Neural progenitor cell (in vitro differentiated cells): Measurements from ENCODE around the gene CIB4. TPM values are rescaled to one million over a fixed set of nuclear protein-coding genes. Genes with fewer than 3 reads are reported as not detected.
A peak's percentile ranks its signal among the peaks of the same experiment; 100 is the strongest.

Source experiments
- DNase-seq: peaks from one replicate; pipeline ENCODE4 v3.0.0-alpha.2; 2016; ENCODE audit warnings: low spot score
- H2AFZ ChIP-seq: fragments of 200-600 bp; sonication (generic); replicated peaks from 2 replicates; pipeline ENCODE4 v1.6.1; 2016; ENCODE audit warnings: antibody characterized with exemption
- H3F3A ChIP-seq: fragments of 200-600 bp; sonication (generic); 2 replicates; pipeline ENCODE4 v1.6.1; 2016; ENCODE audit warnings: antibody characterized with exemption, low read depth
- H3K27ac ChIP-seq: fragments of 200-600 bp; sonication (generic); 2 replicates; pipeline ENCODE4 v1.5.1; 2016; ENCODE audit warnings: mild to moderate bottlenecking
- H3K27me3 ChIP-seq: fragments of 200-600 bp; sonication (generic); 2 replicates; pipeline ENCODE4 v1.6.1; 2016; ENCODE audit warnings: mild to moderate bottlenecking, moderate library complexity
- H3K36me3 ChIP-seq: fragments of 200-600 bp; sonication (generic); 2 replicates; pipeline ENCODE4 v1.5.1; 2016
- H3K4me1 ChIP-seq: fragments of 200-600 bp; sonication (generic); 2 replicates; pipeline ENCODE4 v1.6.1; 2016; ENCODE audit warnings: mixed run types
- H3K4me2 ChIP-seq: fragments of 200-600 bp; sonication (generic); 2 replicates; pipeline ENCODE4 v1.6.1; 2016
- H3K4me3 ChIP-seq: fragments of 200-600 bp; sonication (generic); 2 replicates; pipeline ENCODE4 v1.5.1; 2016
- H3K79me2 ChIP-seq: fragments of 200-600 bp; sonication (generic); 2 replicates; pipeline ENCODE4 v1.6.1; 2016; ENCODE audit warnings: low read depth
- H3K9ac ChIP-seq: fragments of 200-600 bp; sonication (generic); 2 replicates; pipeline ENCODE4 v1.6.1; 2016
- H3K9me3 ChIP-seq: fragments of 200-600 bp; sonication (generic); 2 replicates; pipeline ENCODE4 v1.5.1; 2016; ENCODE audit warnings: low read depth
- H4K20me1 ChIP-seq: fragments of 200-600 bp; sonication (generic); 2 replicates; pipeline ENCODE4 v1.6.1; 2016; ENCODE audit warnings: low read depth
- H3K27ac Mint-ChIP-seq: 3 replicates; pipeline ENCODE4 v1.8.0; 2021; ENCODE audit warnings: mixed read lengths
- H3K27me3 Mint-ChIP-seq: 2 replicates; pipeline ENCODE4 v1.8.0; 2022; ENCODE audit warnings: low read depth, mild to moderate bottlenecking, inconsistent platforms, moderate library complexity, mixed read lengths; ENCODE audit not compliant: insufficient read depth
- H3K36me3 Mint-ChIP-seq: 3 replicates; pipeline ENCODE4 v1.8.0; 2021; ENCODE audit warnings: mixed read lengths
- H3K4me1 Mint-ChIP-seq: 3 replicates; pipeline ENCODE4 v1.8.0; 2021; ENCODE audit warnings: mixed read lengths
- H3K4me3 Mint-ChIP-seq: 3 replicates; pipeline ENCODE4 v1.8.0; 2021; ENCODE audit warnings: mild to moderate bottlenecking, moderate library complexity, mixed read lengths
- H3K9me3 Mint-ChIP-seq: 3 replicates; pipeline ENCODE4 v1.8.0; 2020; ENCODE audit warnings: mixed read lengths
- CTCF ChIP-seq: fragments of 200-600 bp; sonication (generic); IDR thresholded peaks from 2 replicates; pipeline ENCODE4 v1.5.1; 2017; ENCODE audit warnings: antibody characterized with exemption, mild to moderate bottlenecking
- EZH2 ChIP-seq: fragments of 200-600 bp; sonication (generic); IDR thresholded peaks from 2 replicates; pipeline ENCODE4 v1.6.1; 2017; ENCODE audit warnings: antibody characterized with exemption, mild to moderate bottlenecking, moderate library complexity
- EZH2phosphoT487 ChIP-seq: fragments of 200-600 bp; sonication (generic); IDR thresholded peaks from 2 replicates; pipeline ENCODE4 v1.6.1; 2017; ENCODE audit warnings: antibody characterized with exemption
- total RNA-seq: library from RNA; depleted of rRNA; stranded (reverse); fragments of >200 nt; gene quantifications from 2 replicates; pipeline ENCODE4 v1.2.3, GENCODE V29; 2015; ENCODE audit warnings: low replicate concordance

The CIB4 gene
- total RNA-seq, 1 donor from 2014 or later = not detected

GRCh38 chr2:26588576-26588975 is 52.6 kb downstream of the CIB4 start:
- Histone ChIP-seq H3K36me3 (no peaks in the 10 kb centered on the region), H4K20me1 (no peaks in the 10 kb centered on the region), H3K9me3 (no peaks in the 10 kb centered on the region), H2AFZ (no peak overlapping the region), H3K4me2 (no peak overlapping the region), H3K4me1 (peaks cover 3% of the 10 kb centered on the region), H3K79me2 (no peaks in the 10 kb centered on the region), H3K4me3 (no peak overlapping the region), H3K27me3 (peaks cover 22% of the 10 kb centered on the region), H3F3A (no peaks in the 10 kb centered on the region), H3K27ac (no peak overlapping the region), H3K9ac (no peak overlapping the region)
- Mint-ChIP-seq H3K27ac (no peak overlapping the region), H3K27me3 (peaks cover 8% of the 10 kb centered on the region), H3K4me3 (no peak overlapping the region), H3K4me1 (peaks cover 16% of the 10 kb centered on the region), H3K36me3 (no peaks in the 10 kb centered on the region), H3K9me3 (no peaks in the 10 kb centered on the region)
- DNase-seq = no peak
- TF ChIP-seq CTCF (no peak), EZH2phosphoT487 (no peak), EZH2 (no peak)

- peaks cover 8% of the 10 kb centered on the region for H3K27me3 Mint-ChIP-seq
- no peak overlapping the region for H3K4me3 ChIP-seq
- H3K9me3 ChIP-seq = no peaks in the 10 kb centered on the region
- H4K20me1 ChIP-seq = no peaks in the 10 kb centered on the region
- H3F3A ChIP-seq = no peaks in the 10 kb centered on the region
- TF ChIP-seq EZH2 (no peak), CTCF (no peak), EZH2phosphoT487 (no peak)
- no peak overlapping the region for H2AFZ ChIP-seq
- no peak overlapping the region for H3K27ac Mint-ChIP-seq
- no peak overlapping the region for H3K4me3 Mint-ChIP-seq
- H3K4me1 ChIP-seq = peaks cover 3% of the 10 kb centered on the region
- peaks cover 16% of the 10 kb centered on the region for H3K4me1 Mint-ChIP-seq
- no peak overlapping the region for H3K9ac ChIP-seq
- DNase-seq = no peak
- H3K36me3 Mint-ChIP-seq = no peaks in the 10 kb centered on the region
- H3K4me2 ChIP-seq = no peak overlapping the region
- no peaks in the 10 kb centered on the region for H3K9me3 Mint-ChIP-seq
- H3K36me3 ChIP-seq = no peaks in the 10 kb centered on the region
- H3K27ac ChIP-seq = no peak overlapping the region
- no peaks in the 10 kb centered on the region for H3K79me2 ChIP-seq
- peaks cover 22% of the 10 kb centered on the region for H3K27me3 ChIP-seq
These were observed 53.2 kb downstream of the CIB4 start for GRCh38 chr2:26587994-26588393.

- no peaks in the 10 kb centered on the region for H3K79me2 ChIP-seq
- peak overlapping the region; percentile 10 for H3K27ac Mint-ChIP-seq
- H3K27me3 Mint-ChIP-seq = peaks cover 15% of the 10 kb centered on the region
- no peak overlapping the region for H3K9ac ChIP-seq
- H3K4me1 Mint-ChIP-seq = peaks cover 14% of the 10 kb centered on the region
- H3K9me3 Mint-ChIP-seq = no peaks in the 10 kb centered on the region
- no peaks in the 10 kb centered on the region for H3K9me3 ChIP-seq
- no peak for DNase-seq
- TF ChIP-seq EZH2 (no peak), EZH2phosphoT487 (no peak), CTCF (no peak)
- H3K4me3 Mint-ChIP-seq = no peak overlapping the region
- peaks cover 22% of the 10 kb centered on the region for H3K27me3 ChIP-seq
- no peak overlapping the region for H3K27ac ChIP-seq
- H4K20me1 ChIP-seq = no peaks in the 10 kb centered on the region
- H3K4me2 ChIP-seq = no peak overlapping the region
- no peak overlapping the region for H2AFZ ChIP-seq
- no peaks in the 10 kb centered on the region for H3F3A ChIP-seq
- H3K36me3 ChIP-seq = no peaks in the 10 kb centered on the region
- H3K36me3 Mint-ChIP-seq = no peaks in the 10 kb centered on the region
- H3K4me1 ChIP-seq = peaks cover 3% of the 10 kb centered on the region
- H3K4me3 ChIP-seq = no peak overlapping the region
These were observed 55.2 kb downstream of the CIB4 start for GRCh38 chr2:26585966-26586365.
